HEK293 (cell line): ENCODE measurements around the gene IMMP2L.

Experiments used
- CTCF ChIA-PET: fragments of 350-600 bp; formaldehyde crosslinking; extraction: SDS; loops from one replicate; lab custom pipeline; 2021; ENCODE audit warnings: antibody characterized with exemption; lab: Yijun Ruan, JAX
- POLR2A ChIA-PET: fragments of 300-600 bp; formaldehyde crosslinking; extraction: SDS; loops from one replicate; lab custom pipeline; 2020; ENCODE audit warnings: antibody characterized with exemption, inconsistent platforms; lab: Yijun Ruan, JAX
- H3K27ac ChIP-seq: fragments of 200-500 bp; sonication (Bioruptor generic); 2 replicates; pipeline ENCODE4 v1.5.1; 2014; ENCODE audit warnings: low read depth, low read length, control low read depth, inconsistent platforms; ENCODE audit errors: extremely low read depth
- H3K36me3 ChIP-seq, 2 experiments: fragments of 200-500 bp in 1 of 2; sonication (Bioruptor generic) in 1 of 2; 1 replicate in 1 of 2; 2 replicates in 1 of 2; pipeline ENCODE4 v1.5.1; 2014 to 2017; ENCODE audit warnings: inconsistent platforms in 2 of 2, low read length in 2 of 2; ENCODE audit not compliant: control insufficient read depth in 2 of 2, insufficient read depth in 1 of 2
- H3K4me1 ChIP-seq: fragments of 200-500 bp; sonication (Bioruptor generic); 2 replicates; pipeline ENCODE4 v1.5.1; 2014; ENCODE audit warnings: mild to moderate bottlenecking, low read length, inconsistent platforms; ENCODE audit not compliant: control insufficient read depth, insufficient read depth
- H3K4me3 ChIP-seq: 2 replicates; pipeline ENCODE4 v1.5.1; 2011; ENCODE audit warnings: low read depth, mild to moderate bottlenecking, control low read depth, low read length, moderate library complexity
- H3K9me3 ChIP-seq: fragments of 200-500 bp; sonication (Bioruptor generic); 2 replicates; pipeline ENCODE4 v1.5.1; 2014; ENCODE audit warnings: low read depth, low read length, inconsistent platforms; ENCODE audit not compliant: control insufficient read depth, insufficient read depth
- HOXC10 ChIP-seq: sonication (generic); formaldehyde crosslinking; IDR thresholded peaks from 2 replicates; pipeline ENCODE4 v1.8.1; 2023; ENCODE audit warnings: mild to moderate bottlenecking, missing genetic modification reagents
- MYNN ChIP-seq: fragments of 450-650 bp; formaldehyde crosslinking; IDR thresholded peaks from 2 replicates; pipeline ENCODE4 v1.5.1; 2016; ENCODE audit warnings: missing biosample characterization, missing genetic modification characterization, borderline replicate concordance
- RBAK ChIP-seq: fragments of 450-650 bp; formaldehyde crosslinking; IDR thresholded peaks from 2 replicates; pipeline ENCODE4 v1.5.1; 2016; ENCODE audit warnings: missing biosample characterization, missing genetic modification characterization
- YY1 ChIP-seq: fragments of 450-650 bp; formaldehyde crosslinking; IDR thresholded peaks from 2 replicates; pipeline ENCODE4 v1.5.1; 2018; ENCODE audit warnings: missing biosample characterization, missing genetic modification characterization
- YY2 ChIP-seq: fragments of 450-650 bp; formaldehyde crosslinking; IDR thresholded peaks from 2 replicates; pipeline ENCODE4 v1.5.1; 2016; ENCODE audit warnings: missing biosample characterization, missing genetic modification characterization
- ZBTB17 ChIP-seq: fragments of 450-650 bp; formaldehyde crosslinking; IDR thresholded peaks from 2 replicates; pipeline ENCODE4 v1.5.1; 2016; ENCODE audit warnings: missing biosample characterization, missing genetic modification characterization
- ZFP69B ChIP-seq: fragments of 450-650 bp; formaldehyde crosslinking; IDR thresholded peaks from 2 replicates; pipeline ENCODE4 v1.5.1; 2016; ENCODE audit warnings: missing biosample characterization, missing genetic modification characterization
- ZNF174 ChIP-seq: fragments of 450-650 bp; formaldehyde crosslinking; IDR thresholded peaks from 2 replicates; pipeline ENCODE4 v1.5.0; 2017; ENCODE audit warnings: missing biosample characterization, mild to moderate bottlenecking, missing genetic modification characterization
- ZNF175 ChIP-seq: fragments of 450-650 bp; formaldehyde crosslinking; IDR thresholded peaks from 2 replicates; pipeline ENCODE4 v1.5.1; 2016; ENCODE audit warnings: missing biosample characterization, missing genetic modification characterization
- ZNF391 ChIP-seq: fragments of 450-650 bp; formaldehyde crosslinking; IDR thresholded peaks from 2 replicates; pipeline ENCODE4 v1.5.1; 2016; ENCODE audit warnings: low read depth, missing biosample characterization, missing genetic modification characterization, borderline replicate concordance
- ZNF423 ChIP-seq: fragments of 450-650 bp; formaldehyde crosslinking; IDR thresholded peaks from 2 replicates; pipeline ENCODE4 v1.5.1; 2016; ENCODE audit warnings: missing biosample characterization, missing genetic modification characterization
- ZNF426 ChIP-seq: fragments of 450-650 bp; formaldehyde crosslinking; IDR thresholded peaks from 2 replicates; pipeline ENCODE4 v1.5.1; 2017; ENCODE audit warnings: missing biosample characterization, missing genetic modification characterization, mild to moderate bottlenecking, inconsistent platforms, moderate library complexity
- ZNF433 ChIP-seq: fragments of 450-650 bp; formaldehyde crosslinking; IDR thresholded peaks from 2 replicates; pipeline ENCODE4 v1.5.1; 2016; ENCODE audit warnings: missing biosample characterization, missing genetic modification characterization, low read depth
- ZNF521 ChIP-seq: fragments of 450-650 bp; formaldehyde crosslinking; IDR thresholded peaks from 2 replicates; pipeline ENCODE4 v1.5.1; 2017; ENCODE audit warnings: missing biosample characterization, mild to moderate bottlenecking, missing genetic modification characterization
- ZNF530 ChIP-seq: fragments of 450-650 bp; formaldehyde crosslinking; IDR thresholded peaks from 2 replicates; pipeline ENCODE4 v1.5.1; 2016; ENCODE audit warnings: low read depth, missing biosample characterization, missing genetic modification characterization
- ZNF549 ChIP-seq: fragments of 450-650 bp; IDR thresholded peaks from 2 replicates; pipeline ENCODE4 v1.5.1; 2018; ENCODE audit warnings: missing biosample characterization, missing genetic modification characterization, mild to moderate bottlenecking, inconsistent platforms, moderate library complexity
- ZNF555 ChIP-seq: fragments of 450-650 bp; formaldehyde crosslinking; conservative IDR thresholded peaks from 2 replicates; pipeline ENCODE4 v1.5.1; 2017; ENCODE audit warnings: missing biosample characterization, mild to moderate bottlenecking, missing genetic modification characterization, inconsistent platforms
- ZNF571 ChIP-seq: fragments of 450-650 bp; formaldehyde crosslinking; IDR thresholded peaks from 2 replicates; pipeline ENCODE4 v1.5.0; 2017; ENCODE audit warnings: missing biosample characterization, missing genetic modification characterization
- ZNF626 ChIP-seq: fragments of 450-650 bp; sonication (Bioruptor Pico); formaldehyde crosslinking; IDR thresholded peaks from 2 replicates; pipeline ENCODE4 v1.5.1; 2018; ENCODE audit warnings: missing biosample characterization, missing genetic modification characterization, inconsistent platforms
- ZNF670 ChIP-seq: fragments of 450-650 bp; formaldehyde crosslinking; IDR thresholded peaks from 2 replicates; pipeline ENCODE4 v1.5.1; 2016; ENCODE audit warnings: missing biosample characterization, missing genetic modification characterization, low read depth
- ZNF785 ChIP-seq: fragments of 450-650 bp; formaldehyde crosslinking; IDR thresholded peaks from 2 replicates; pipeline ENCODE4 v1.5.1; 2016; ENCODE audit warnings: missing biosample characterization, missing genetic modification characterization
- ZNF837 ChIP-seq: fragments of 450-650 bp; formaldehyde crosslinking; IDR thresholded peaks from 2 replicates; pipeline ENCODE4 v1.5.1; 2016; ENCODE audit warnings: missing biosample characterization, missing genetic modification characterization
- ZSCAN23 ChIP-seq: fragments of 450-650 bp; formaldehyde crosslinking; IDR thresholded peaks from 2 replicates; pipeline ENCODE4 v1.5.1; 2016; ENCODE audit warnings: missing biosample characterization, missing genetic modification characterization
- TF ChIP-seq, protein P1 (sequence below): fragments of 450-650 bp; formaldehyde crosslinking; IDR thresholded peaks from 2 replicates; pipeline ENCODE4 v1.5.1; 2017; ENCODE audit warnings: missing biosample characterization, missing genetic modification characterization
- TF ChIP-seq, protein P2 (sequence below): fragments of 450-650 bp; IDR thresholded peaks from 2 replicates; pipeline ENCODE4 v1.5.1; 2018; ENCODE audit warnings: missing biosample characterization, missing genetic modification characterization
- TF ChIP-seq, protein P3 (sequence below): fragments of 450-650 bp; formaldehyde crosslinking; IDR thresholded peaks from 2 replicates; pipeline ENCODE4 v1.5.1; 2016; ENCODE audit warnings: missing biosample characterization, missing genetic modification characterization
- TF ChIP-seq, protein P4 (sequence below): fragments of 450-650 bp; formaldehyde crosslinking; IDR thresholded peaks from 2 replicates; pipeline ENCODE4; 2016; ENCODE audit warnings: missing biosample characterization, missing genetic modification characterization
- TF ChIP-seq, protein P5 (sequence below): fragments of 450-650 bp; formaldehyde crosslinking; IDR thresholded peaks from 2 replicates; pipeline ENCODE4 v1.5.1; 2016; ENCODE audit warnings: missing biosample characterization, missing genetic modification characterization

Gene IMMP2L

DNA sequence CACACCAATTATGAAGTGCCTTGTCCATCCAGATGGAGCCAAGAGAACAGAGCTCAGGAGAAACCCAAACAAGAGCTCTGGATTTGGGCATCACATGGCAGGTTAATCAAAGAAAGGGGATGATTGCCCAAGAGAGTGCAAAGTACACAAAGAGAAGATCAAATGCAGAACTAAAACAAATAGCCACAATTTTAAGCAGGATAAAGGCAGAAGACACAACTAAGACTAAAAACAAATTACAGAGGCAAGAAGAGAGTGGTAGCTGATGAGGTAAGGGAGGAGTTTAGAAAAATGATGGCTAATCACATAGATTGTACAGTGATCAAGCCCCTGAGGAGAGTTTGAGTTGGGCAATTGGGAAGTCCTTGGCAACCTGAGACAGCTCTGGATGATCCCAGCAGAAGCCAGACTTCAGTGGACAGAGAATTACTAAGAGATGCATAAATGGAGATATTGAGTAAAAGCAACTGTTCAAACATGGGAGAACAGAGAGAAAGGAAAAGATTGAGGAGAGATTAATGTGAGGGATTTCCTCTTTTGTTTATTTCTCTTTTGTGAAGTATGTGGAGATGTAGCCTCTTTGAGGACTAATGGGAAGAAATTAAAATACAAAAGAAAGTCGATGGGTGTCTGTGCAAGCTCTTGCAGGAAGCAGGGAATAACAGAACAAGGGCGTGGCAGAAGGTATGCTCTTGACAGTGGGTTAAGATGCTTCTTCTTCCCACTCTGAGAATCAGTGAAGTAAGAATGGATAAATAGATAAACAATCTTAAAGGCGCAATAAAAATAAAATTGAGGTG lies 369.5 kb downstream of the IMMP2L start:
- H3K36me3 ChIP-seq: no peaks in the 10 kb centered on the region
- no peaks in the 10 kb centered on the region for H3K9me3 ChIP-seq
- no peak overlapping the region for H3K4me3 ChIP-seq
- H3K27ac ChIP-seq: no peak overlapping the region
- ChIA-PET POLR2A (no interaction called here), CTCF (no interaction called here)
- TF ChIP-seq ZBTB17 (tag by site-specific recombination): peak; percentile 52; the same call in 1 of the 2 replicates
- no peak for TF ChIP-seq ZFP69B (tag by site-specific recombination)
- H3K4me1 ChIP-seq: no peaks in the 10 kb centered on the region

DNA sequence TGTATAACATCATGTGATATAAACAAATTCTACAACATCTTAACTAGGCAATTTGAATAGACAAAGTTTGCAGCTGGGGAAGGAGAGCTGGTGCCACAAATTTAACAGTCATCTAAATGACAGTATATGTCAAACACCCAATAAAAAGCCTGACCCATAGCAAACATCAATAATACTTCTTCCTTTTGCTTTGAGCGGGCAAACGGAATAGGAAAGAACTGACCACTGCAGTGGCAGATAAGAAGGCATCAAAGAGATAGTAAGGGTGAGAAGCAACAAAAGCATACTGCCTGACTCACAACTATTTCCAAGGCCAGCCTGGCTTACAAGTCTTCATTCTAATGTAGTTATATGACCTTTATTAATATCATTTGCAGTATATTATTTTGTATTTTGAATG lies 371.5 kb downstream of the IMMP2L start:
- POLR2A ChIA-PET: no interaction called here
- CTCF ChIA-PET: no interaction called here

DNA sequence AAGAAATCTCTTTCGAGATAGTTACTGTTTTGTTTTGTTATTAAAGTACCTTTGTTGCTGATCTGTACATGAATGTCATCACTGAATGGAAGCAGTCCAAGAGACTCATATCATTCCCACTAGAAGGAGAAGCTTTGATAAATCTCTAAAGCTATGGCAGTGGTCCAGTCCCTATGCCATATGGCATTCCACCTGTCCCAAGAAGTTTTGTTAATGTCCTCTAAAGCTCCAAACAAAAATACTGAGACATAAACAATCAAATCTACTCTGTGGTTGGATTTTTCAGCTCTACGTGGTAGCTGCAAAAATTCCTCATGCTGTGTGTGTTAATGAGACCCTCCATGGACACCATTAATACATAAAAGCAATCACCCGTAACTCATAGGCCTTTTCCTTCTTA lies 377.3 kb downstream of the IMMP2L start:
- Histone ChIP-seq H3K4me1 (no peaks in the 10 kb centered on the region), H3K4me3 (no peak overlapping the region), H3K27ac (no peak overlapping the region), H3K36me3 (no peaks in the 10 kb centered on the region), H3K9me3 (no peaks in the 10 kb centered on the region)
- ChIA-PET POLR2A (no interaction called here), CTCF (no interaction called here)
- no peak for TF ChIP-seq ZNF549
- no peak for TF ChIP-seq ZNF391 (tag by site-specific recombination)
- TF ChIP-seq, protein P1, sequence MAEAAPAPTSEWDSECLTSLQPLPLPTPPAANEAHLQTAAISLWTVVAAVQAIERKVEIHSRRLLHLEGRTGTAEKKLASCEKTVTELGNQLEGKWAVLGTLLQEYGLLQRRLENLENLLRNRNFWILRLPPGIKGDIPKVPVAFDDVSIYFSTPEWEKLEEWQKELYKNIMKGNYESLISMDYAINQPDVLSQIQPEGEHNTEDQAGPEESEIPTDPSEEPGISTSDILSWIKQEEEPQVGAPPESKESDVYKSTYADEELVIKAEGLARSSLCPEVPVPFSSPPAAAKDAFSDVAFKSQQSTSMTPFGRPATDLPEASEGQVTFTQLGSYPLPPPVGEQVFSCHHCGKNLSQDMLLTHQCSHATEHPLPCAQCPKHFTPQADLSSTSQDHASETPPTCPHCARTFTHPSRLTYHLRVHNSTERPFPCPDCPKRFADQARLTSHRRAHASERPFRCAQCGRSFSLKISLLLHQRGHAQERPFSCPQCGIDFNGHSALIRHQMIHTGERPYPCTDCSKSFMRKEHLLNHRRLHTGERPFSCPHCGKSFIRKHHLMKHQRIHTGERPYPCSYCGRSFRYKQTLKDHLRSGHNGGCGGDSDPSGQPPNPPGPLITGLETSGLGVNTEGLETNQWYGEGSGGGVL (tag by site-specific recombination): no peak
- TF ChIP-seq, protein P2, sequence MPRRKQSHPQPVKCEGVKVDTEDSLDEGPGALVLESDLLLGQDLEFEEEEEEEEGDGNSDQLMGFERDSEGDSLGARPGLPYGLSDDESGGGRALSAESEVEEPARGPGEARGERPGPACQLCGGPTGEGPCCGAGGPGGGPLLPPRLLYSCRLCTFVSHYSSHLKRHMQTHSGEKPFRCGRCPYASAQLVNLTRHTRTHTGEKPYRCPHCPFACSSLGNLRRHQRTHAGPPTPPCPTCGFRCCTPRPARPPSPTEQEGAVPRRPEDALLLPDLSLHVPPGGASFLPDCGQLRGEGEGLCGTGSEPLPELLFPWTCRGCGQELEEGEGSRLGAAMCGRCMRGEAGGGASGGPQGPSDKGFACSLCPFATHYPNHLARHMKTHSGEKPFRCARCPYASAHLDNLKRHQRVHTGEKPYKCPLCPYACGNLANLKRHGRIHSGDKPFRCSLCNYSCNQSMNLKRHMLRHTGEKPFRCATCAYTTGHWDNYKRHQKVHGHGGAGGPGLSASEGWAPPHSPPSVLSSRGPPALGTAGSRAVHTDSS (tag by site-specific recombination): no peak
- no peak for TF ChIP-seq ZNF837 (tag by site-specific recombination)
- no peak for TF ChIP-seq YY2 (tag by site-specific recombination)
- no peak for TF ChIP-seq ZNF426 (tag by site-specific recombination)
- TF ChIP-seq RBAK (tag by site-specific recombination): no peak
- no peak for TF ChIP-seq ZNF174 (tag by site-specific recombination)
- TF ChIP-seq YY1 (tag by site-specific recombination): no peak

More for the DNA sequence above, 371.5 kb downstream of the IMMP2L start:
- TF ChIP-seq ZNF555: no peak
- TF ChIP-seq ZNF521 (tag by site-specific recombination): no peak
- TF ChIP-seq ZNF175 (tag by site-specific recombination): no peak
- no peak for TF ChIP-seq HOXC10 (CRISPR knock-in tag)
- TF ChIP-seq ZNF530: no peak
- no peak for TF ChIP-seq ZSCAN23 (tag by site-specific recombination)
- no peak for TF ChIP-seq MYNN (tag by site-specific recombination)
- no peak for TF ChIP-seq ZNF391 (tag by site-specific recombination)
- TF ChIP-seq ZNF626 (tag by site-specific recombination): no peak
- no peak for TF ChIP-seq ZNF433
- TF ChIP-seq, protein P3, sequence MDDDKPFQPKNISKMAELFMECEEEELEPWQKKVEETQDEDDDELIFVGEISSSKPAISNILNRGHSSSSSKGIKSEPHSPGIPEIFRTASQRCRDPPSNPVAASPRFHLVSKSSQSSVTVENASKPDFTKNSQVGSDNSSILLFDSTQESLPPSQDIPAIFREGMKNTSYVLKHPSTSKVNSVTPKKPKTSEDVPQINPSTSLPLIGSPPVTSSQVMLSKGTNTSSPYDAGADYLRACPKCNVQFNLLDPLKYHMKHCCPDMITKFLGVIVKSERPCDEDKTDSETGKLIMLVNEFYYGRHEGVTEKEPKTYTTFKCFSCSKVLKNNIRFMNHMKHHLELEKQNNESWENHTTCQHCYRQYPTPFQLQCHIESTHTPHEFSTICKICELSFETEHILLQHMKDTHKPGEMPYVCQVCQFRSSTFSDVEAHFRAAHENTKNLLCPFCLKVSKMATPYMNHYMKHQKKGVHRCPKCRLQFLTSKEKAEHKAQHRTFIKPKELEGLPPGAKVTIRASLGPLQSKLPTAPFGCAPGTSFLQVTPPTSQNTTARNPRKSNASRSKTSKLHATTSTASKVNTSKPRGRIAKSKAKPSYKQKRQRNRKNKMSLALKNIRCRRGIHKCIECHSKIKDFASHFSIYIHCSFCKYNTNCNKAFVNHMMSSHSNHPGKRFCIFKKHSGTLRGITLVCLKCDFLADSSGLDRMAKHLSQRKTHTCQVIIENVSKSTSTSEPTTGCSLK: no peak
- TF ChIP-seq, protein P4, sequence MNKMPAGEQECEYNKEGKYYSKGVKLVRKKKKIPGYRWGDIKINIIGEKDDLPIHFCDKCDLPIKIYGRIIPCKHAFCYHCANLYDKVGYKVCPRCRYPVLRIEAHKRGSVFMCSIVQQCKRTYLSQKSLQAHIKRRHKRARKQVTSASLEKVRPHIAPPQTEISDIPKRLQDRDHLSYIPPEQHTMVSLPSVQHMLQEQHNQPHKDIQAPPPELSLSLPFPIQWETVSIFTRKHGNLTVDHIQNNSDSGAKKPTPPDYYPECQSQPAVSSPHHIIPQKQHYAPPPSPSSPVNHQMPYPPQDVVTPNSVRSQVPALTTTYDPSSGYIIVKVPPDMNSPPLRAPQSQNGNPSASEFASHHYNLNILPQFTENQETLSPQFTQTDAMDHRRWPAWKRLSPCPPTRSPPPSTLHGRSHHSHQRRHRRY: no peak
- TF ChIP-seq RBAK (tag by site-specific recombination): no peak
- TF ChIP-seq, protein P5, sequence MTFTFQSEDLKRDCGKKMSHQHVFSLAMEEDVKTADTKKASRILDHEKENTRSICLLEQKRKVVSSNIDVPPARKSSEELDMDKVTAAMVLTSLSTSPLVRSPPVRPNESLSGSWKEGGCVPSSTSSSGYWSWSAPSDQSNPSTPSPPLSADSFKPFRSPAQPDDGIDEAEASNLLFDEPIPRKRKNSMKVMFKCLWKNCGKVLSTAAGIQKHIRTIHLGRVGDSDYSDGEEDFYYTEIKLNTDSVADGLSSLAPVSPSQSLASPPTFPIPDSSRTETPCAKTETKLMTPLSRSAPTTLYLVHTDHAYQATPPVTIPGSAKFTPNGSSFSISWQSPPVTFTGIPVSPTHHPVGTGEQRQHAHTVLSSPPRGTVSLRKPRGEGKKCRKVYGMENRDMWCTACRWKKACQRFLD: no peak
- TF ChIP-seq ZNF571 (tag by site-specific recombination): no peak
- TF ChIP-seq ZNF670 (tag by site-specific recombination): no peak
- no peak for TF ChIP-seq ZNF423 (tag by site-specific recombination)
- no peak for TF ChIP-seq ZNF785
- Histone ChIP-seq H3K4me1 (no peaks in the 10 kb centered on the region), H3K36me3 (no peaks in the 10 kb centered on the region), H3K4me3 (no peak overlapping the region), H3K27ac (no peak overlapping the region), H3K9me3 (no peaks in the 10 kb centered on the region)
